IMR-90 (cell line): ENCODE data around the gene SBF2.

ENCODE experiments used
- BHLHE40 ChIP-seq: fragments of 150-350 bp; IDR thresholded peaks from 2 replicates; pipeline ENCODE4 v1.6.1; 2016; ENCODE audit warnings: mild to moderate bottlenecking, low read depth, low read length
- MAFK ChIP-seq: IDR thresholded peaks from 2 replicates; pipeline ENCODE4 v1.6.1; 2012; ENCODE audit warnings: low read depth, low read length, improper control_type of control experiment
- MAZ ChIP-seq: IDR thresholded peaks from 2 replicates; pipeline ENCODE4 v1.6.1; 2012; ENCODE audit warnings: low read depth, mild to moderate bottlenecking, low read length, improper control_type of control experiment, moderate library complexity, borderline replicate concordance
- MXI1 ChIP-seq: IDR thresholded peaks from 2 replicates; pipeline ENCODE4 v1.6.1; 2012; ENCODE audit warnings: low read depth, mild to moderate bottlenecking, low read length, moderate library complexity, borderline replicate concordance
- POLR2A ChIP-seq: IDR thresholded peaks from 2 replicates; pipeline ENCODE4 v1.6.1; 2012; ENCODE audit warnings: mild to moderate bottlenecking, low read depth, low read length
- RAD21 ChIP-seq: IDR thresholded peaks from 2 replicates; pipeline ENCODE4 v1.6.1; 2012; ENCODE audit warnings: low read length, improper control_type of control experiment
- RCOR1 ChIP-seq: IDR thresholded peaks from 2 replicates; pipeline ENCODE4 v1.6.1; 2012; ENCODE audit warnings: mild to moderate bottlenecking, low read length, improper control_type of control experiment; ENCODE audit not compliant: insufficient replicate concordance
- SMC3 ChIP-seq: fragments of 150-350 bp; IDR thresholded peaks from 2 replicates; pipeline ENCODE4 v1.6.1; 2016; ENCODE audit warnings: low read depth, mild to moderate bottlenecking, antibody characterized with exemption, low read length, moderate library complexity
- USF2 ChIP-seq: fragments of 150-350 bp; IDR thresholded peaks from 2 replicates; pipeline ENCODE4 v1.6.1; 2017; ENCODE audit warnings: mild to moderate bottlenecking, antibody characterized with exemption, low read length, low read depth
- TF ChIP-seq, protein P1 (sequence below): conservative IDR thresholded peaks from 2 replicates; pipeline ENCODE4 v1.5.1; 2012; ENCODE audit warnings: mild to moderate bottlenecking, low read depth, low read length, improper control_type of control experiment

- TF ChIP-seq, protein P1, sequence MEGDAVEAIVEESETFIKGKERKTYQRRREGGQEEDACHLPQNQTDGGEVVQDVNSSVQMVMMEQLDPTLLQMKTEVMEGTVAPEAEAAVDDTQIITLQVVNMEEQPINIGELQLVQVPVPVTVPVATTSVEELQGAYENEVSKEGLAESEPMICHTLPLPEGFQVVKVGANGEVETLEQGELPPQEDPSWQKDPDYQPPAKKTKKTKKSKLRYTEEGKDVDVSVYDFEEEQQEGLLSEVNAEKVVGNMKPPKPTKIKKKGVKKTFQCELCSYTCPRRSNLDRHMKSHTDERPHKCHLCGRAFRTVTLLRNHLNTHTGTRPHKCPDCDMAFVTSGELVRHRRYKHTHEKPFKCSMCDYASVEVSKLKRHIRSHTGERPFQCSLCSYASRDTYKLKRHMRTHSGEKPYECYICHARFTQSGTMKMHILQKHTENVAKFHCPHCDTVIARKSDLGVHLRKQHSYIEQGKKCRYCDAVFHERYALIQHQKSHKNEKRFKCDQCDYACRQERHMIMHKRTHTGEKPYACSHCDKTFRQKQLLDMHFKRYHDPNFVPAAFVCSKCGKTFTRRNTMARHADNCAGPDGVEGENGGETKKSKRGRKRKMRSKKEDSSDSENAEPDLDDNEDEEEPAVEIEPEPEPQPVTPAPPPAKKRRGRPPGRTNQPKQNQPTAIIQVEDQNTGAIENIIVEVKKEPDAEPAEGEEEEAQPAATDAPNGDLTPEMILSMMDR = no peak
- TF ChIP-seq RCOR1 (no peak), POLR2A (no peak), USF2 (no peak), RAD21 (no peak), MAZ (no peak), MXI1 (no peak), BHLHE40 (no peak), SMC3 (no peak), MAFK (no peak)
These were observed 57.2 kb downstream of the SBF2 start for GRCh38 chr11:10236840-10237239.
